ENCODE data around the gene ASPHD1. TPM values are rescaled to one million over a fixed set of nuclear protein-coding genes. Genes with fewer than 3 reads are reported as not detected.

The ASPHD1 gene
- total and polyA plus RNA-seq, 2 donors (not counting 1 experiment from before 2014, with no cell fraction given) = 0.77 to 5.4 TPM

- H3K4me1 ChIP-seq (ENCODE audit: control insufficient read depth, extremely low read depth, insufficient read depth, low read length) = no peaks in the 10 kb centered on the region
- no peaks in the 10 kb centered on the region for H4K20me1 ChIP-seq (ENCODE audit: control insufficient read depth, extremely low read depth, insufficient read depth, low read length)
- no peak overlapping the region for H3K4me3 ChIP-seq (replicated peaks in 1 of 4; ENCODE audit: control extremely low read depth in 1 of 4, insufficient read depth in 1 of 4, low read depth in 3 of 4, low read length in 4 of 4)
- no peak overlapping the region for H3K4me2 ChIP-seq (ENCODE audit: extremely low read depth, insufficient read depth, low read length)
- peaks cover 13% of the 10 kb centered on the region for H3K27me3 ChIP-seq (ENCODE audit: control insufficient read depth, insufficient read depth, low read length)
- no peak overlapping the region for H2AFZ ChIP-seq (ENCODE audit: low read length)
- DNase-seq (ENCODE audit: low read depth in 2 of 2) = no peak
- H3K9ac ChIP-seq (ENCODE audit: insufficient read depth, low read length) = no peak overlapping the region
- TF ChIP-seq EZH2 (IDR thresholded peaks at IDR 0.05; ENCODE audit: low read length, missing control alignments) = no peak
- TF ChIP-seq, protein P1, sequence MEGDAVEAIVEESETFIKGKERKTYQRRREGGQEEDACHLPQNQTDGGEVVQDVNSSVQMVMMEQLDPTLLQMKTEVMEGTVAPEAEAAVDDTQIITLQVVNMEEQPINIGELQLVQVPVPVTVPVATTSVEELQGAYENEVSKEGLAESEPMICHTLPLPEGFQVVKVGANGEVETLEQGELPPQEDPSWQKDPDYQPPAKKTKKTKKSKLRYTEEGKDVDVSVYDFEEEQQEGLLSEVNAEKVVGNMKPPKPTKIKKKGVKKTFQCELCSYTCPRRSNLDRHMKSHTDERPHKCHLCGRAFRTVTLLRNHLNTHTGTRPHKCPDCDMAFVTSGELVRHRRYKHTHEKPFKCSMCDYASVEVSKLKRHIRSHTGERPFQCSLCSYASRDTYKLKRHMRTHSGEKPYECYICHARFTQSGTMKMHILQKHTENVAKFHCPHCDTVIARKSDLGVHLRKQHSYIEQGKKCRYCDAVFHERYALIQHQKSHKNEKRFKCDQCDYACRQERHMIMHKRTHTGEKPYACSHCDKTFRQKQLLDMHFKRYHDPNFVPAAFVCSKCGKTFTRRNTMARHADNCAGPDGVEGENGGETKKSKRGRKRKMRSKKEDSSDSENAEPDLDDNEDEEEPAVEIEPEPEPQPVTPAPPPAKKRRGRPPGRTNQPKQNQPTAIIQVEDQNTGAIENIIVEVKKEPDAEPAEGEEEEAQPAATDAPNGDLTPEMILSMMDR (conservative IDR thresholded peaks at IDR 0.05 in 1 of 2, IDR thresholded peaks at IDR 0.05 in 1 of 2; ENCODE audit: low read depth in 1 of 2, low read length in 2 of 2) = no peak
- no peaks in the 10 kb centered on the region for H3K9me3 ChIP-seq (ENCODE audit: control insufficient read depth, insufficient read depth, low read depth, low read length)
- H3K79me2 ChIP-seq (ENCODE audit: control insufficient read depth, insufficient read depth, low read length) = no peaks in the 10 kb centered on the region
- H3K36me3 ChIP-seq (ENCODE audit: control insufficient read depth, insufficient read depth, low read length) = no peaks in the 10 kb centered on the region
- H3K27ac ChIP-seq (ENCODE audit: insufficient read depth, low read length) = no peak overlapping the region
These were observed 27.0 kb upstream of the ASPHD1 start for GRCh38 chr16:29873319-29873718.

GRCh38 chr16:29875206-29875605 is 25.1 kb upstream of the ASPHD1 start:
- no peaks in the 10 kb centered on the region for H3K36me3 ChIP-seq (ENCODE audit: control insufficient read depth, insufficient read depth, low read length)
- no peaks in the 10 kb centered on the region for H4K20me1 ChIP-seq (ENCODE audit: control insufficient read depth, extremely low read depth, insufficient read depth, low read length)
- H3K9me3 ChIP-seq (ENCODE audit: control insufficient read depth, insufficient read depth, low read depth, low read length) = no peaks in the 10 kb centered on the region
- H3K27me3 ChIP-seq (ENCODE audit: control insufficient read depth, insufficient read depth, low read length) = peaks cover 13% of the 10 kb centered on the region
- no peaks in the 10 kb centered on the region for H3K79me2 ChIP-seq (ENCODE audit: control insufficient read depth, insufficient read depth, low read length)
- no peak for TF ChIP-seq EZH2 (IDR thresholded peaks at IDR 0.05; ENCODE audit: low read length, missing control alignments)
- TF ChIP-seq, protein P1 (conservative IDR thresholded peaks at IDR 0.05 in 1 of 2, IDR thresholded peaks at IDR 0.05 in 1 of 2; ENCODE audit: low read depth in 1 of 2, low read length in 2 of 2) = no peak
- H3K27ac ChIP-seq (ENCODE audit: insufficient read depth, low read length) = no peak overlapping the region
- DNase-seq (ENCODE audit: low read depth in 2 of 2) = no peak
- no peak overlapping the region for H3K4me2 ChIP-seq (ENCODE audit: extremely low read depth, insufficient read depth, low read length)
- H2AFZ ChIP-seq (ENCODE audit: low read length) = no peak overlapping the region
- H3K4me1 ChIP-seq (ENCODE audit: control insufficient read depth, extremely low read depth, insufficient read depth, low read length) = no peaks in the 10 kb centered on the region
- no peak overlapping the region for H3K4me3 ChIP-seq (replicated peaks in 1 of 4; ENCODE audit: control extremely low read depth in 1 of 4, insufficient read depth in 1 of 4, low read depth in 3 of 4, low read length in 4 of 4)
- no peak overlapping the region for H3K9ac ChIP-seq (ENCODE audit: insufficient read depth, low read length)

GRCh38 chr16:29876217-29876593 is 24.1 kb upstream of the ASPHD1 start:
- Histone ChIP-seq H3K4me3 (replicated peaks in 1 of 4; ENCODE audit: control extremely low read depth in 1 of 4, insufficient read depth in 1 of 4, low read depth in 3 of 4, low read length in 4 of 4) (peak overlapping the region in 1 of 4 experiments; percentile 25), H3K27ac (ENCODE audit: insufficient read depth, low read length) (no peak overlapping the region), H3K27me3 (ENCODE audit: control insufficient read depth, insufficient read depth, low read length) (peaks cover 13% of the 10 kb centered on the region), H3K4me2 (ENCODE audit: extremely low read depth, insufficient read depth, low read length) (peak overlapping the region; percentile 44), H2AFZ (ENCODE audit: low read length) (no peak overlapping the region), H3K79me2 (ENCODE audit: control insufficient read depth, insufficient read depth, low read length) (no peaks in the 10 kb centered on the region), H3K36me3 (ENCODE audit: control insufficient read depth, insufficient read depth, low read length) (no peaks in the 10 kb centered on the region), H3K9me3 (ENCODE audit: control insufficient read depth, insufficient read depth, low read depth, low read length) (no peaks in the 10 kb centered on the region), H3K4me1 (ENCODE audit: control insufficient read depth, extremely low read depth, insufficient read depth, low read length) (no peaks in the 10 kb centered on the region), H4K20me1 (ENCODE audit: control insufficient read depth, extremely low read depth, insufficient read depth, low read length) (no peaks in the 10 kb centered on the region), H3K9ac (ENCODE audit: insufficient read depth, low read length) (no peak overlapping the region)
- no peak for DNase-seq (ENCODE audit: low read depth in 2 of 2)
- TF ChIP-seq EZH2 (IDR thresholded peaks at IDR 0.05; ENCODE audit: low read length, missing control alignments) = peak; percentile 37
- TF ChIP-seq, protein P1 (conservative IDR thresholded peaks at IDR 0.05 in 1 of 2, IDR thresholded peaks at IDR 0.05 in 1 of 2; ENCODE audit: low read depth in 1 of 2, low read length in 2 of 2) = no peak
